GM19240 (cell line): ENCODE measurements around the gene ARVCF.
A peak's percentile ranks its signal among the peaks of the same experiment; 100 is the strongest.

Source experiments
- DNase-seq: peaks from one replicate; pipeline ENCODE4 v3.0.0; 2011; ENCODE audit warnings: low spot score; ENCODE audit not compliant: insufficient read length

The ARVCF gene

GRCh38 chr22:19962246-19962908 lies 54.2 kb downstream of the ARVCF start:
- peak; percentile 80 for DNase-seq

- no peak for DNase-seq
These were observed 54.8 kb downstream of the ARVCF start for GRCh38 chr22:19961868-19962245.

GRCh38 chr22:19961201-19961580 lies 55.4 kb downstream of the ARVCF start:
- no peak for DNase-seq

- DNase-seq, result no peak
These were observed 56.0 kb downstream of the ARVCF start for GRCh38 chr22:19960491-19961200.

- no peak for DNase-seq
These were observed 56.8 kb downstream of the ARVCF start for GRCh38 chr22:19959587-19960490.

- no peak for DNase-seq
These were observed 57.5 kb downstream of the ARVCF start for GRCh38 chr22:19959043-19959586.

GRCh38 chr22:19958083-19959042 lies 58.3 kb downstream of the ARVCF start:
- no peak for DNase-seq

GRCh38 chr22:19957445-19957844 lies 59.2 kb downstream of the ARVCF start:
- no peak for DNase-seq

GRCh38 chr22:19955241-19956128 lies 61.1 kb downstream of the ARVCF start:
- no peak for DNase-seq

GRCh38 chr22:19951346-19951745 lies 65.3 kb downstream of the ARVCF start:
- DNase-seq, result no peak

- no peak for DNase-seq
These were observed 68.4 kb downstream of the ARVCF start for GRCh38 chr22:19948057-19948760.

GRCh38 chr22:19943082-19944026 lies 73.3 kb downstream of the ARVCF start:
- no peak for DNase-seq

GRCh38 chr22:19942157-19943081 lies 74.2 kb downstream of the ARVCF start:
- no peak for DNase-seq

- peak; percentile 84 for DNase-seq
These were observed 75.1 kb downstream of the ARVCF start, which contains the start of the genes COMT and TXNRD2 for GRCh38 chr22:19941365-19942082. TSS of gene COMT (plus strand) at chr22:19941772. CDS start at chr22:19962527, 20,755 bp downstream. TSS of gene TXNRD2 (minus strand) at chr22:19941818. CDS start at chr22:19941803, 15 bp downstream.

GRCh38 chr22:19940536-19941364 lies 75.9 kb downstream of the ARVCF start:
- DNase-seq, result no peak
